ENCODE results near the gene PPTC7.

PPTC7 gene

DNA sequence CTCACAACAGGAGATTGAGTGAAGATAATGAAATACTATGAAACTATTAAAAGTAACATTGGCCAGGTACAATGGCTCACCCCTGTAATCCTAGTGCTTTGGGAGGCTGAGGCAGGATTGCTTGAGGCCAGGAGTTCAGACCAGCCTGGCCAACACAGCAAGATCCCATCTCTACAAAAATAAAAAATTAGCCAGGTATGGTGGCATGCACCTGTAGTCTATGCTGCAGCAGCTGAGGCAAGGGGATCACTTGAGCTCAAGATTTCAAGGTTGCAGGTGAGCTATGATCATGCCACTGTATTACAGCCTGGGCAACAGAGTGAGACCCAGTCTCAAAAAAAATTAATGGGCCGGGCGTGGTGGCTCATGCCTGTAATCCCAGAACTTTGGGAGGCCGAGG lies 66.1 kb downstream of the PPTC7 start:
- in situ Hi-C loops (cut with HindIII; ENCODE audit: low sequenced_read_pairs): no loop called here
- H3K4me3 ChIP-seq (ENCODE audit: low read depth, low read length): no peak overlapping the region
- DNase-seq (ENCODE audit: low read depth, low spot score): no peak
- TF ChIP-seq CTCF (IDR thresholded peaks at IDR 0.05; ENCODE audit: low read depth, low read length): no peak

DNA sequence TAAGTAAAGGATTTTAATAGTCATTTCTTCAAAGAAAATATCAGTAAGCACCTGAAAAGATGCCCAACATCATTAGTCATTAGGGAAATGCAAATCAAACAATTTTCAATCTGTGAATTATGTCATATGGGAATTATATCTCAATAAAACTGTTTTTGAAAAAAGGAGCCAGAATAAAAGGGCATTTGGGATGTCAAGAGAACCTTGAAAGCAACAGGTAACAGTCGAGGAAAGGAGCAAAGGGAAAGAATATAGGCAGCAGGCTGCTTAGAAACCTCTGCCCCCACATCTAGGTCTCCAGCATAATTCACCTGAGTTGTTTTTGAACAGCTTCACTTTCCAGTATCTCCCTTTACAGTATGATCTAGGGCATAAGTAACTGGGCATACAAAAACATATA lies 68.8 kb downstream of the PPTC7 start:
- in situ Hi-C loops (cut with HindIII; ENCODE audit: low sequenced_read_pairs): no loop called here
- TF ChIP-seq CTCF (IDR thresholded peaks at IDR 0.05; ENCODE audit: low read depth, low read length): no peak
- no peak overlapping the region for H3K4me3 ChIP-seq (ENCODE audit: low read depth, low read length)
- no peak for DNase-seq (ENCODE audit: low read depth, low spot score)

DNA sequence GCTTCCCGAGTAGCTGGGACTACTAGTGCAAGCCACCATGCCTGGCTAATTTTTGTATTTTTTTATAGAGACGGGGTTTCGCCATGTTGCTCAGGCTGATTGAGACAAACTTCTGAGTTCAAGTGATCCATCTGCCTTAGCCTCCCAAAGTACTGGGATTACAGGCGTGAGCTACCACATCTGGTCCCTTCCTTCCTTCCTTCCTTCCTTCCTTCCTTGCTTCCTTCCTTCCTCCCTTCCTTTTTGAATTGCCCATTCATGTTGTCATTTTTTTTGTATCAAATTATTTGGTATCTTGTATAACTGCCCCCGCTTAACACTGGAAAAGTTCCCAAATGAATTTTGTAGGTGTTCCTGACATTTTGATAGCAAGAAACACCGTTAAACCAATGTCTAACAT lies 69.3 kb downstream of the PPTC7 start:
- no peak overlapping the region for H3K4me3 ChIP-seq (ENCODE audit: low read depth, low read length)
- no peak for DNase-seq (ENCODE audit: low read depth, low spot score)
- TF ChIP-seq CTCF (IDR thresholded peaks at IDR 0.05; ENCODE audit: low read depth, low read length): no peak
- in situ Hi-C loops (cut with HindIII; ENCODE audit: low sequenced_read_pairs): no loop called here

DNA sequence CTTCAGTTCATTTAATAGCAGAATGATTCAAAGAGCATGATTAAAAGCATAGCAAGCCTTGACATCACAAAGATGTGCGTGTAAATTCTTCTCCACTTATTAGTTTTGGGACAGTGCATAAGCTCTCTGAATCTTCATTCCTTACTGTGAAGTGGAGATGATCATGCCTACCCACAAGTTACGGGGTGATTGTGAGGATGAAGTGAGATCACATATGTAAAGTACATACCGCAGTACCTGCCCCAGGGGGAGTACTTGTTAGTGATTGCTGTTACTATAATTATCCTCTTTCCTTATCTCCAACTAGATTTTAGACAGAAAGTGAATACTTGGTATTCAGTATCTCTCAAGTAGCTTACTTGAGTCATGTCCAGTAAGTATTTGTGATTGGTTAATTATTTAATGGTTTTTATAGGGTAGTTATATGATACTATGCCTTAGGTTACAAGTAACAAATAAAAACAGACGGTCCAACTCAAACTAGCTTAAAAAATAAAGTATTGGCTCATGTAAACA lies 75.0 kb downstream of the PPTC7 start:
- no peak overlapping the region for H3K4me3 ChIP-seq (ENCODE audit: low read depth, low read length)
- DNase-seq (ENCODE audit: low read depth, low spot score): no peak
- in situ Hi-C loops (cut with HindIII; ENCODE audit: low sequenced_read_pairs): no loop called here
- TF ChIP-seq CTCF (IDR thresholded peaks at IDR 0.05; ENCODE audit: low read depth, low read length): no peak

DNA sequence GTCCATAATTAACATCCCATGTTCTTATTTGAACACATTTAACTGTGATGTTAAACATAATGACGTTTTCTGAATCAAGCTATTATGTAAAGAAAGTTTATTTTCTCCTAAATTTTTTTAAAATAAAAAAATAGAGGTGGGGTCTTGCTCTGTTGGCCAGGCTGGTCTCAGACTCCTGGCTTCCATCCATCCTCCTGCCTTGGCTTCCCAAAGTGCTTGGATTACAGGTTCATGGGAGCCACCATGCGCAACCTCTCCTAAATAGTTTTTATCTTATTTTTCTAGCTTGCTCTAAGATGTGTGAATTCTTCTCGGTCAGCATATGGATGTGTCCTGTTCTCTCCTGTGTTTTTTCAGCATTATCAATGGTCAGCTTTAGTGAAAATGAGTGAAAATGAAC lies 77.8 kb downstream of the PPTC7 start:
- DNase-seq (ENCODE audit: low read depth, low spot score): no peak
- no peak for TF ChIP-seq CTCF (IDR thresholded peaks at IDR 0.05; ENCODE audit: low read depth, low read length)
- H3K4me3 ChIP-seq (ENCODE audit: low read depth, low read length): no peak overlapping the region
- in situ Hi-C loops (cut with HindIII; ENCODE audit: low sequenced_read_pairs): no loop called here

GRCh38 chr12:110503432-110503831 lies 79.7 kb downstream of the PPTC7 start:
- in situ Hi-C loops (cut with HindIII; ENCODE audit: low sequenced_read_pairs): no loop called here
- no peak for DNase-seq (ENCODE audit: low read depth, low spot score)
- H3K4me3 ChIP-seq (ENCODE audit: low read depth, low read length): no peak overlapping the region
- no peak for TF ChIP-seq CTCF (IDR thresholded peaks at IDR 0.05; ENCODE audit: low read depth, low read length)

All from astrocyte of the spinal cord (primary cell).